H1 (cell line): ENCODE measurements around the gene SRSF7. TPM values are rescaled to one million over a fixed set of nuclear protein-coding genes. Genes with fewer than 3 reads are reported as not detected.

ENCODE experiments used
- NRF1 ChIP-seq: IDR thresholded peaks from 2 replicates; pipeline ENCODE4 v1.6.1; 2011; ENCODE audit warnings: mild to moderate bottlenecking, low read depth, low read length, improper control_type of control experiment
- RFX5 ChIP-seq: IDR thresholded peaks from 2 replicates; pipeline ENCODE4 v1.6.1; 2011; ENCODE audit warnings: low read depth, low read length, improper control_type of control experiment, borderline replicate concordance
- polyA plus RNA-seq, 7 experiments: library from polyadenylated mRNA; depleted of rRNA in 3 of 7; stranded (reverse) in 5 of 7; unstranded in 2 of 7; fragments of >200 nt in 5 of 7; fragments of 200-250 nt in 2 of 7; gene quantifications; 1 replicate in 5 of 7; 2 replicates in 1 of 7; 4 replicates in 1 of 7; pipeline versions ENCODE4 v1.2.1 to v1.2.3, GENCODE V29; 2011 to 2013; ENCODE audit warnings: missing spikeins in 2 of 7, mixed read lengths in 2 of 7
- total RNA-seq: library from RNA; stranded (reverse); fragmentation: NEBNext Ultra II Directional; extraction: Animal tissue kit (Norgen Biotek cat#: 25700); gene quantifications from 2 replicates; pipeline ENCODE4 v1.2.1, GENCODE V29; 2021
- TF ChIP-seq, protein P1 (sequence below), 3 experiments: IDR thresholded peaks; 1 replicate in 2 of 3; 2 replicates in 1 of 3; pipeline versions ENCODE4 v1.5.1 to v1.6.1; 2011; ENCODE audit warnings: low read length in 3 of 3, mild to moderate bottlenecking in 3 of 3, inconsistent platforms in 2 of 3, low read depth in 1 of 3, moderate library complexity in 1 of 3; ENCODE audit not compliant: insufficient read depth in 1 of 3; ENCODE audit errors: control extremely low read depth in 1 of 3

Gene SRSF7
- total and polyA plus RNA-seq, 2 of the 8 experiments (the other 6 are each of a cell fraction or from before 2014, with no cell fraction given), result 370 to 415 TPM

DNA sequence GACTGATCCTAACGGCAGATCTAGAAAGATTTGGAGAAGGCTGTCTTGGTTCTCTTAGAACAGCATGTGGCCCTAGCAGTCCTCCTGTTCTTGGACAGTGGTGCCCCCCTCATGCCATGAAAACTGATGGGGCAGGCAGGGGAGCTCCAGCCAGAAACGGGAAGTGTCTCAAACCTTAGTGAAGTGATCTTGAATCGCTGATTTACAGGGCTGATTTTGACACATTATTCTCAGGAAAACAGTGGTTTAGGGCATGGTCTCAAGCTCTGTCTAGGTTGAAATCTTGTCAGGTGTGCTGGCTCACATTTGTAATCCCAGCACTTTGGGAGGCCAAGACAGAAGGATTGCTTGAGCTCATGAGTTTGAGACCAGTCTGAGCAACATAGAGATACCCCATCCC lies 37.8 kb downstream of the SRSF7 start (continued):
- TF ChIP-seq, protein P1, sequence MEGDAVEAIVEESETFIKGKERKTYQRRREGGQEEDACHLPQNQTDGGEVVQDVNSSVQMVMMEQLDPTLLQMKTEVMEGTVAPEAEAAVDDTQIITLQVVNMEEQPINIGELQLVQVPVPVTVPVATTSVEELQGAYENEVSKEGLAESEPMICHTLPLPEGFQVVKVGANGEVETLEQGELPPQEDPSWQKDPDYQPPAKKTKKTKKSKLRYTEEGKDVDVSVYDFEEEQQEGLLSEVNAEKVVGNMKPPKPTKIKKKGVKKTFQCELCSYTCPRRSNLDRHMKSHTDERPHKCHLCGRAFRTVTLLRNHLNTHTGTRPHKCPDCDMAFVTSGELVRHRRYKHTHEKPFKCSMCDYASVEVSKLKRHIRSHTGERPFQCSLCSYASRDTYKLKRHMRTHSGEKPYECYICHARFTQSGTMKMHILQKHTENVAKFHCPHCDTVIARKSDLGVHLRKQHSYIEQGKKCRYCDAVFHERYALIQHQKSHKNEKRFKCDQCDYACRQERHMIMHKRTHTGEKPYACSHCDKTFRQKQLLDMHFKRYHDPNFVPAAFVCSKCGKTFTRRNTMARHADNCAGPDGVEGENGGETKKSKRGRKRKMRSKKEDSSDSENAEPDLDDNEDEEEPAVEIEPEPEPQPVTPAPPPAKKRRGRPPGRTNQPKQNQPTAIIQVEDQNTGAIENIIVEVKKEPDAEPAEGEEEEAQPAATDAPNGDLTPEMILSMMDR (IDR thresholded peaks at IDR 0.05; ENCODE audit: control extremely low read depth in 1 of 3, insufficient read depth in 1 of 3, low read depth in 1 of 3, low read length in 3 of 3), result no peak
- no peak for TF ChIP-seq NRF1
- no peak for TF ChIP-seq RFX5
